DOHH2 (cell line): Measurements from ENCODE around the gene CTSW.

ENCODE experiments used
- H3F3A ChIP-seq: fragments of 200-600 bp; sonication (generic), shearing (Covaris generic); 2 replicates; pipeline ENCODE4 v1.6.0; 2016; ENCODE audit warnings: antibody characterized with exemption, mild to moderate bottlenecking; ENCODE audit not compliant: control insufficient read depth, insufficient read depth
- H3K27ac ChIP-seq: fragments of 200-600 bp; sonication (generic); 2 replicates; pipeline ENCODE4 v1.5.1; 2014; ENCODE audit warnings: low read depth, mild to moderate bottlenecking, low read length, moderate library complexity
- H3K27me3 ChIP-seq: fragments of 200-600 bp; sonication (generic); 2 replicates; pipeline ENCODE4 v1.6.1; 2014; ENCODE audit warnings: mild to moderate bottlenecking, low read length, mixed read lengths; ENCODE audit not compliant: control insufficient read depth
- H3K36me3 ChIP-seq: fragments of 200-600 bp; sonication (generic); 2 replicates; pipeline ENCODE4 v1.6.1; 2014; ENCODE audit warnings: mild to moderate bottlenecking, low read length, moderate library complexity, mixed read lengths; ENCODE audit not compliant: control insufficient read depth
- H3K4me1 ChIP-seq: fragments of 200-600 bp; sonication (generic); 2 replicates; pipeline ENCODE4 v1.6.1; 2014; ENCODE audit warnings: mild to moderate bottlenecking, low read length, mixed read lengths; ENCODE audit not compliant: control insufficient read depth
- H3K4me2 ChIP-seq: fragments of 200-600 bp; sonication (generic); 2 replicates; pipeline ENCODE4 v1.6.0; 2014; ENCODE audit warnings: mild to moderate bottlenecking, low read length, moderate library complexity
- H3K4me3 ChIP-seq: fragments of 200-600 bp; sonication (generic); 2 replicates; pipeline ENCODE4 v1.5.1; 2014; ENCODE audit warnings: mild to moderate bottlenecking, low read length, mixed read lengths
- H3K79me2 ChIP-seq: fragments of 200-600 bp; sonication (generic); 2 replicates; pipeline ENCODE4 v1.6.1; 2014; ENCODE audit warnings: mild to moderate bottlenecking, low read length, mixed read lengths; ENCODE audit not compliant: control insufficient read depth
- H3K9me2 ChIP-seq: fragments of 200-600 bp; sonication (generic); replicated peaks from 2 replicates; pipeline ENCODE4 v1.6.1; 2014; ENCODE audit warnings: mild to moderate bottlenecking, low read length, mixed read lengths; ENCODE audit not compliant: control insufficient read depth
- H3K9me3 ChIP-seq: fragments of 200-600 bp; sonication (generic); 2 replicates; pipeline ENCODE4 v1.6.1; 2014; ENCODE audit warnings: antibody characterized with exemption, low read length, mixed read lengths; ENCODE audit not compliant: control insufficient read depth, insufficient read depth
- H4K20me1 ChIP-seq: fragments of 200-600 bp; sonication (generic); 2 replicates; pipeline ENCODE4 v1.6.0; 2014; ENCODE audit warnings: low read depth, mild to moderate bottlenecking, antibody characterized with exemption, low read length, moderate library complexity; ENCODE audit not compliant: control insufficient read depth, insufficient read depth
- CTCF ChIP-seq: fragments of 200-600 bp; sonication (generic); IDR thresholded peaks from one replicate; pipeline ENCODE4 v1.5.1; 2014; ENCODE audit warnings: antibody characterized with exemption, mild to moderate bottlenecking, low read depth, low read length; ENCODE audit not compliant: poor library complexity, severe bottlenecking
- EZH2phosphoT487 ChIP-seq: fragments of 200-600 bp; sonication (generic); IDR thresholded peaks from 2 replicates; pipeline ENCODE4 v1.6.1; 2017; ENCODE audit warnings: borderline replicate concordance, mild to moderate bottlenecking, antibody characterized with exemption, low read length, moderate library complexity, mixed read lengths

The CTSW gene

DNA sequence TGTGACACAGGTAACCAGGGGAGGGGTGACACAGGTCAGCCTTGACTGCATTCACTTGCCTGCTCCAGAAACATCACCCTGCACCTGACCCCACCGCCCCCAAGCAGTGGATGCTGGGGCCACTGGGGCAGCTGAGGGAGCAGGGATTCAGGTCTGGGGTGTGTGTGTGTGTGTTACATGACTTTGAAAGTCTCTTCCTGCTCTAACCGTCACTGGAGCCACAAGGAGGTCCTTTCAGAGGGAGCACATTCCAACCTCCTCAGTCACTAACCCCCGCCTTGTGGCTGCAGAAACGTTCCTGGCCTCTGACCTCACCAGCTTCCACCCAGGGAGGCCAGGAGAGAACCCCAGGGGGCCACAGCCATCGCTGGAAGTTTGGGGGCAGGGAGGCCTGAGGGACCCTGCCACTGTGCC lies 23.4 kb downstream of the CTSW start:
- Histone ChIP-seq H3K4me3 (no peak overlapping the region), H3K4me1 (peaks cover 18% of the 10 kb centered on the region), H3K9me3 (no peaks in the 10 kb centered on the region), H3K9me2 (no peaks in the 10 kb centered on the region), H3K27ac (no peak overlapping the region), H4K20me1 (no peaks in the 10 kb centered on the region), H3K79me2 (no peaks in the 10 kb centered on the region), H3F3A (no peaks in the 10 kb centered on the region; the same call in 1 of the 2 replicates), H3K36me3 (no peaks in the 10 kb centered on the region), H3K4me2 (no peak overlapping the region), H3K27me3 (peaks cover 45% of the 10 kb centered on the region)
- TF ChIP-seq CTCF (no peak), EZH2phosphoT487 (no peak)

GRCh38 chr11:65903715-65904114 lies 24.1 kb downstream of the CTSW start:
- TF ChIP-seq EZH2phosphoT487, result no peak
- no peak for TF ChIP-seq CTCF
- no peak overlapping the region for H3K27ac ChIP-seq
- H3F3A ChIP-seq, result no peaks in the 10 kb centered on the region
- H3K36me3 ChIP-seq, result no peaks in the 10 kb centered on the region
- H3K9me2 ChIP-seq, result no peaks in the 10 kb centered on the region
- no peaks in the 10 kb centered on the region for H3K79me2 ChIP-seq
- H3K4me3 ChIP-seq, result no peak overlapping the region
- H3K4me1 ChIP-seq, result peaks cover 18% of the 10 kb centered on the region
- no peaks in the 10 kb centered on the region for H4K20me1 ChIP-seq
- H3K9me3 ChIP-seq, result no peaks in the 10 kb centered on the region
- peaks cover 40% of the 10 kb centered on the region for H3K27me3 ChIP-seq
- no peak overlapping the region for H3K4me2 ChIP-seq

- Histone ChIP-seq H3K4me1 (no peaks in the 10 kb centered on the region), H3K9me2 (no peaks in the 10 kb centered on the region), H3K4me2 (no peak overlapping the region), H3K4me3 (no peak overlapping the region), H3K9me3 (no peaks in the 10 kb centered on the region), H3K27me3 (peaks cover 45% of the 10 kb centered on the region), H3K79me2 (no peaks in the 10 kb centered on the region), H3K36me3 (no peaks in the 10 kb centered on the region), H3K27ac (no peak overlapping the region), H3F3A (no peaks in the 10 kb centered on the region), H4K20me1 (no peaks in the 10 kb centered on the region)
- TF ChIP-seq EZH2phosphoT487 (no peak), CTCF (no peak)
These were observed 27.0 kb downstream of the CTSW start for GRCh38 chr11:65906602-65907001.
